ENCODE results near the gene DPF3.

Gene DPF3

DNA sequence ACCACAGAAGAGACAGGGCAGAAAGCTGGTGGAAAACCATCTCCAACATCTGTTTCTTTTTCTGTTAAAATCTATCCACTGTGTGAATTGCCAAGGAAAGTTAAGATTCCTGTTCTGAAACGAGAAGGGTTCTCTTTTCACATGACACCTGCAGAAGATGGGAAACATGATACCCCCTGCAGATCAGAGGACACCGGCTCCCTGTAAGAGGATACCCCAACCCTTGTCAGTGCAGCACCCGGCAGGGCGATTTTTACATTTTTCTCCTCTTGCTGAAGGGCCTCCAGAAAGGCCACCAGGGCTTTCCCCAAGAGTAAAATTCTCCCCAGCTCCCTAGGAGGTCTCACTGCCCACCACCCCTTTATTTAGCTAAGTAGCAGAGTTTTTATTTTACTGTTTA is 48.2 kb downstream of the DPF3 start:
- H3K4me1 ChIP-seq (ENCODE audit: control insufficient read depth, insufficient read depth, low read length), result no peaks in the 10 kb centered on the region
- no peaks in the 10 kb centered on the region for H3K36me3 ChIP-seq (ENCODE audit: control insufficient read depth, insufficient read depth, low read length)
- H3K27me3 ChIP-seq (ENCODE audit: control insufficient read depth, insufficient read depth, low read length), result no peaks in the 10 kb centered on the region
- no peak overlapping the region for H3K27ac ChIP-seq (ENCODE audit: low read depth, low read length)
- H3K9ac ChIP-seq (ENCODE audit: low read length), result no peak overlapping the region
- no peak overlapping the region for H3K4me3 ChIP-seq (ENCODE audit: low read length)

DNA sequence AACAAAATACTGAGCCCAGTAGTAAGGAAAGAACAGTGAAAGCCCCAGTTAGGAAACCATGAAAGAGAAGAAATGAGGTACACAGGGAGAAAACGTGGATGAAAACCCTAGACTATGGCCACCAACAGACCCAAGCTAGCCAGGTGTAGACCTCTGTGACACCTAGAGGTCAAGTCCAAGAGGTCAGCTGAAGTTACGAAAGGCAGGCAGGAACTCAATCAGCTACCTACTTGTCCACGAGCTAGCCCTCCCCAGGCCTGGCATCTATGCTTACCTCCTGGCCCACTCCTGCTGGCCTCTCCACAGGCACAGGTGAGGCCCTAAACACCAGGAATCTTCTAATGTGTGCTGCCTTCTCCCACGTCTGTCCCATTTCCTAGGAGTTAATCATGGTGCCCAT is 48.7 kb downstream of the DPF3 start:
- Histone ChIP-seq H3K27ac (ENCODE audit: low read depth, low read length) (no peak overlapping the region), H3K27me3 (ENCODE audit: control insufficient read depth, insufficient read depth, low read length) (no peaks in the 10 kb centered on the region), H3K4me1 (ENCODE audit: control insufficient read depth, insufficient read depth, low read length) (no peaks in the 10 kb centered on the region), H3K4me3 (ENCODE audit: low read length) (no peak overlapping the region), H3K36me3 (ENCODE audit: control insufficient read depth, insufficient read depth, low read length) (no peaks in the 10 kb centered on the region), H3K9ac (ENCODE audit: low read length) (no peak overlapping the region)

GRCh38 chr14:72844524-72844923 is 49.4 kb downstream of the DPF3 start:
- Histone ChIP-seq H3K9ac (ENCODE audit: low read length) (no peak overlapping the region), H3K36me3 (ENCODE audit: control insufficient read depth, insufficient read depth, low read length) (no peaks in the 10 kb centered on the region), H3K4me1 (ENCODE audit: control insufficient read depth, insufficient read depth, low read length) (no peaks in the 10 kb centered on the region), H3K27me3 (ENCODE audit: control insufficient read depth, insufficient read depth, low read length) (no peaks in the 10 kb centered on the region), H3K4me3 (ENCODE audit: low read length) (no peak overlapping the region), H3K27ac (ENCODE audit: low read depth, low read length) (no peak overlapping the region)

GRCh38 chr14:72839753-72840607 is 53.9 kb downstream of the DPF3 start:
- Histone ChIP-seq H3K27ac (ENCODE audit: low read depth, low read length) (no peak overlapping the region), H3K36me3 (ENCODE audit: control insufficient read depth, insufficient read depth, low read length) (no peaks in the 10 kb centered on the region), H3K27me3 (ENCODE audit: control insufficient read depth, insufficient read depth, low read length) (no peaks in the 10 kb centered on the region), H3K9ac (ENCODE audit: low read length) (no peak overlapping the region), H3K4me3 (ENCODE audit: low read length) (no peak overlapping the region), H3K4me1 (ENCODE audit: control insufficient read depth, insufficient read depth, low read length) (no peaks in the 10 kb centered on the region)

DNA sequence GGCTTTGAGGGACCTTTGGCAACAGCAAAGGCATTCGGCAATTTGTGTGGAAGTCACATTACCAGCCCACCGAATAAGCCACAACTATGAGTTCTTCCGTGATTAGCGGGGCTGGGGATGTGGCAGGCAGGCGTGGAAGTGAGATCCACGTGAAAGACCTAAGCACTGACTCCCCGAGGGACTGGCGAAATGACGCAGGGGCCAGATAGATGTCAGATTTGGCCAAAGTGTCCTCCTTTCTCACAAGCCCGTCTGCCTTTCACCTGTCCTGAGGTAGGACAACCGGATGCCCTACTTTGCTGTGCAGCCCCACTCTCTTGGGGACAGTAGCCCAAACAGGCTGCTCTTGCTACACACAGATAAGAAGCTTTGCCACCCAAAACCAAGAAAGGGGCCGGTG is 54.5 kb downstream of the DPF3 start:
- no peaks in the 10 kb centered on the region for H3K36me3 ChIP-seq (ENCODE audit: control insufficient read depth, insufficient read depth, low read length)
- H3K27me3 ChIP-seq (ENCODE audit: control insufficient read depth, insufficient read depth, low read length), result no peaks in the 10 kb centered on the region
- H3K27ac ChIP-seq (ENCODE audit: low read depth, low read length), result no peak overlapping the region
- no peaks in the 10 kb centered on the region for H3K4me1 ChIP-seq (ENCODE audit: control insufficient read depth, insufficient read depth, low read length)
- no peak overlapping the region for H3K9ac ChIP-seq (ENCODE audit: low read length)
- no peak overlapping the region for H3K4me3 ChIP-seq (ENCODE audit: low read length)

DNA sequence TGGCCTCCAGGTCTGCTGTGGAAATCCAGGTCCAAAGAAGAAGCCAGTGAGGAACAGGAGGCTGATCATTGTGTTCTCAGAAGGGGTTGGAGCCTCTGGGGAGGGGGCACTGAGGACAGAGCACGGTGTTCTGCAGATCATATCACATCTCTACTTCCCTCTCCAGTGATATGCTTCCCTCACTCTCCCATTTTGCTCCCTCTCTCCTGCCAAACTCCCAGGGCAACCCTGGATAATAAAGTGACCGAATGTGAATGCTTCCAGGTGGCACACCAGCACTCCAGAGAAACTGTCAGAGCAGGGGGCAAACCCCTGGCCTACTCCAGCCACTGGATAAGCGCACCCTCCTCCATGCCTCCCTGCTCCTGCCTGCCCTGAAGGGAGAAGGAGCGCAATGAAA is 57.8 kb downstream of the DPF3 start:
- no peak overlapping the region for H3K27ac ChIP-seq (ENCODE audit: low read depth, low read length)
- no peaks in the 10 kb centered on the region for H3K27me3 ChIP-seq (ENCODE audit: control insufficient read depth, insufficient read depth, low read length)
- H3K4me3 ChIP-seq (ENCODE audit: low read length), result no peak overlapping the region
- H3K36me3 ChIP-seq (ENCODE audit: control insufficient read depth, insufficient read depth, low read length), result no peaks in the 10 kb centered on the region
- peaks cover 4% of the 10 kb centered on the region for H3K4me1 ChIP-seq (ENCODE audit: control insufficient read depth, insufficient read depth, low read length)
- no peak overlapping the region for H3K9ac ChIP-seq (ENCODE audit: low read length)

GRCh38 chr14:72833174-72833573 is 60.7 kb downstream of the DPF3 start:
- Histone ChIP-seq H3K4me3 (ENCODE audit: low read length) (no peak overlapping the region), H3K27ac (ENCODE audit: low read depth, low read length) (no peak overlapping the region), H3K4me1 (ENCODE audit: control insufficient read depth, insufficient read depth, low read length) (peaks cover 10% of the 10 kb centered on the region), H3K27me3 (ENCODE audit: control insufficient read depth, insufficient read depth, low read length) (no peaks in the 10 kb centered on the region), H3K9ac (ENCODE audit: low read length) (no peak overlapping the region), H3K36me3 (ENCODE audit: control insufficient read depth, insufficient read depth, low read length) (no peaks in the 10 kb centered on the region)

GRCh38 chr14:72830786-72831594 is 62.9 kb downstream of the DPF3 start:
- H3K36me3 ChIP-seq (ENCODE audit: control insufficient read depth, insufficient read depth, low read length), result no peaks in the 10 kb centered on the region
- peak overlapping the region; percentile 76 for H3K27ac ChIP-seq (ENCODE audit: low read depth, low read length)
- H3K4me3 ChIP-seq (ENCODE audit: low read length), result peak overlapping the region; percentile 30
- peaks cover 10% of the 10 kb centered on the region for H3K4me1 ChIP-seq (ENCODE audit: control insufficient read depth, insufficient read depth, low read length)
- no peak overlapping the region for H3K9ac ChIP-seq (ENCODE audit: low read length)
- no peaks in the 10 kb centered on the region for H3K27me3 ChIP-seq (ENCODE audit: control insufficient read depth, insufficient read depth, low read length)

- Histone ChIP-seq H3K27ac (ENCODE audit: low read depth, low read length) (peak overlapping the region; percentile 76), H3K27me3 (ENCODE audit: control insufficient read depth, insufficient read depth, low read length) (no peaks in the 10 kb centered on the region), H3K4me3 (ENCODE audit: low read length) (no peak overlapping the region), H3K4me1 (ENCODE audit: control insufficient read depth, insufficient read depth, low read length) (peaks cover 10% of the 10 kb centered on the region), H3K36me3 (ENCODE audit: control insufficient read depth, insufficient read depth, low read length) (no peaks in the 10 kb centered on the region), H3K9ac (ENCODE audit: low read length) (no peak overlapping the region)
Measured at GRCh38 chr14:72830356-72830755, 63.5 kb downstream of the DPF3 start.

DNA sequence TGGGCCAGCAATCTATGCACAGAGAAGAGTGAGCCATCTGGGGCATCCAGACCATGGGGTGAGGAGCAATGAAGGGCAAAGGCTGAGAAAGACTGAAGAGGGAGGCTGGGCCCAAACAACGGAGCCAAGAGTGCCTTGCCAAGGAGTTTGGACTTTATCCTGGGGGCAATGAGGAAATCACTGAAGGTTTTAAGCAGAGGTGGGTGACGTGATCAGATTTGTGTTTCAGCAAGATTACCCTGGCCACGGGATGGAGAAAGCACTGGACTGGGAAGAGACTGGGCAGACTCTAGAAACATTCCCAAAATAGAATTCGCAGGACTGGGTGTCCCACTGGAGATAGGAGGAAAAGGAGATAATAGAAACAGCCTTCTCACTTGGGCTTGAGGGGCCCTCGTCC is 65.3 kb downstream of the DPF3 start:
- H3K4me3 ChIP-seq (ENCODE audit: low read length), result no peak overlapping the region
- H3K27ac ChIP-seq (ENCODE audit: low read depth, low read length), result no peak overlapping the region
- H3K4me1 ChIP-seq (ENCODE audit: control insufficient read depth, insufficient read depth, low read length), result peaks cover 10% of the 10 kb centered on the region
- no peaks in the 10 kb centered on the region for H3K27me3 ChIP-seq (ENCODE audit: control insufficient read depth, insufficient read depth, low read length)
- no peaks in the 10 kb centered on the region for H3K36me3 ChIP-seq (ENCODE audit: control insufficient read depth, insufficient read depth, low read length)
- H3K9ac ChIP-seq (ENCODE audit: low read length), result no peak overlapping the region

DNA sequence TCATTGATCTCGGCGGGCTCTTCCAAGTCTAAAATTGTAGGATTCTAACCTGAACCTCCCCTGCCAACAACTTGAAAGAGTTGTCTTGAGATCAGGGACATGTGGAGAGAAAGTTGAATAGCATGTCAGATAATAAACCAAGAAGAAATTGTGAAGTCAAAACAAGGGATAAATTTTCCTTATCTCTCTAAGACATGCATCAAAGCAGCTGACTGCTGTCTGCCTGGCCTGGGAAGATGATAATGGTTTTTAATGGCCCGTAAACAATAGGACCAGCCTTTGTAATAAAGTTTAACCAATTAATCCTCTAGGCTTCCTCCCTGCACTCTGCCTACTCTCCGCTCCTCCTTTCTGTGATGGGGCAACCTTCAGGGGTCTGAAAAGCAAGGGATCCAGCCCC is 67.9 kb downstream of the DPF3 start:
- H3K9ac ChIP-seq (ENCODE audit: low read length), result no peak overlapping the region
- no peak overlapping the region for H3K4me3 ChIP-seq (ENCODE audit: low read length)
- no peaks in the 10 kb centered on the region for H3K36me3 ChIP-seq (ENCODE audit: control insufficient read depth, insufficient read depth, low read length)
- no peak overlapping the region for H3K27ac ChIP-seq (ENCODE audit: low read depth, low read length)
- H3K27me3 ChIP-seq (ENCODE audit: control insufficient read depth, insufficient read depth, low read length), result no peaks in the 10 kb centered on the region
- peaks cover 5% of the 10 kb centered on the region for H3K4me1 ChIP-seq (ENCODE audit: control insufficient read depth, insufficient read depth, low read length)

GRCh38 chr14:72825486-72825885 is 68.4 kb downstream of the DPF3 start:
- Histone ChIP-seq H3K4me1 (ENCODE audit: control insufficient read depth, insufficient read depth, low read length) (peaks cover 4% of the 10 kb centered on the region), H3K27ac (ENCODE audit: low read depth, low read length) (no peak overlapping the region)

More at GRCh38 chr14:72825486-72825885, 68.4 kb downstream of the DPF3 start:
- H3K4me3 ChIP-seq (ENCODE audit: low read length), result no peak overlapping the region
- no peak overlapping the region for H3K9ac ChIP-seq (ENCODE audit: low read length)
- no peaks in the 10 kb centered on the region for H3K36me3 ChIP-seq (ENCODE audit: control insufficient read depth, insufficient read depth, low read length)
- no peaks in the 10 kb centered on the region for H3K27me3 ChIP-seq (ENCODE audit: control insufficient read depth, insufficient read depth, low read length)
